H1 (cell line): ENCODE measurements around the gene MYRIP. TPM values are rescaled to one million over a fixed set of nuclear protein-coding genes. Genes with fewer than 3 reads are reported as not detected.

Experiments
- CTCF ChIA-PET: fragments of 300-600 bp; sonication (Branson Sonifier 250); formaldehyde crosslinking; loops from one replicate; lab custom pipeline; 2021; ENCODE audit not compliant: partially characterized antibody; lab: Charles Lee
- POLR2A ChIA-PET: fragments of 300-600 bp; sonication (Branson Sonifier 250); formaldehyde crosslinking; loops from one replicate; lab custom pipeline; 2021; ENCODE audit warnings: inconsistent platforms; ENCODE audit not compliant: partially characterized antibody; lab: Charles Lee
- DNase-seq, 2 experiments: peaks; one replicate each; pipeline versions ENCODE4 v3.0.0 to v3.0.0-alpha.2; 2010 to 2022; ENCODE audit warnings: low spot score in 2 of 2, low read depth in 1 of 2, mixed read lengths in 1 of 2
- FAIRE-seq: peaks from 2 replicates; lab custom pipeline; 2011; peaks lifted over from hg19 to GRCh38; lab: Jason Lieb, UNC
- H2AFZ ChIP-seq: 2 replicates; pipeline ENCODE4 v1.8.1; 2012; ENCODE audit warnings: low read length, inconsistent platforms
- H2AK5ac ChIP-seq: 2 replicates; pipeline ENCODE4 v1.6.1; 2013; ENCODE audit warnings: low read depth, low read length
- H2BK120ac ChIP-seq: replicated peaks from 2 replicates; pipeline ENCODE3; 2013; ENCODE audit warnings: low read depth, low read length, inconsistent platforms
- H2BK12ac ChIP-seq: 2 replicates; pipeline ENCODE4 v1.6.1; 2013; ENCODE audit warnings: low read depth, low read length
- H2BK15ac ChIP-seq: 2 replicates; pipeline ENCODE4 v1.6.1; 2013; ENCODE audit warnings: low read length
- H2BK20ac ChIP-seq: 2 replicates; pipeline ENCODE4 v1.6.1; 2013; ENCODE audit warnings: low read length
- H2BK5ac ChIP-seq: 2 replicates; pipeline ENCODE4 v1.6.1; 2013; ENCODE audit warnings: low read depth, low read length
- H3K14ac ChIP-seq: 2 replicates; pipeline ENCODE4 v1.6.1; 2013; ENCODE audit warnings: inconsistent platforms; ENCODE audit not compliant: insufficient read length
- H3K18ac ChIP-seq: 2 replicates; pipeline ENCODE4 v1.6.1; 2013; ENCODE audit warnings: low read length; ENCODE audit errors: extremely low read depth
- H3K23ac ChIP-seq: 2 replicates; pipeline ENCODE4 v1.6.1; 2013; ENCODE audit warnings: inconsistent platforms; ENCODE audit not compliant: insufficient read length
- H3K23me2 ChIP-seq: 2 replicates; pipeline ENCODE4 v1.6.1; 2013; ENCODE audit warnings: low read depth, low read length
- H3K27ac ChIP-seq: 2 replicates; pipeline ENCODE4 v1.6.1; 2011; ENCODE audit warnings: low read depth, low read length, inconsistent platforms
- H3K27me3 ChIP-seq, 4 experiments: replicated peaks in 1 of 4; 1 replicate in 1 of 4; 2 replicates in 3 of 4; pipeline versions ENCODE4 v1.6.1 to v1.8.1; 2011 to 2013; ENCODE audit warnings: low read length in 3 of 4, mild to moderate bottlenecking in 3 of 4, inconsistent platforms in 2 of 4, mixed read lengths in 2 of 4, moderate library complexity in 1 of 4; ENCODE audit not compliant: control insufficient read depth in 3 of 4, insufficient read depth in 3 of 4; ENCODE audit errors: extremely low read depth in 1 of 4
- H3K36me3 ChIP-seq, 4 experiments: 2 replicates each; pipeline versions ENCODE4 v1.6.1 to v1.8.1; 2011 to 2013; ENCODE audit warnings: mild to moderate bottlenecking in 4 of 4, low read length in 3 of 4, moderate library complexity in 2 of 4, control low read depth in 1 of 4, inconsistent platforms in 1 of 4; ENCODE audit not compliant: insufficient read depth in 4 of 4, control insufficient read depth in 2 of 4
- H3K4ac ChIP-seq: replicated peaks from 2 replicates; pipeline ENCODE3; 2013; ENCODE audit warnings: low read length, low read depth, mixed read lengths, inconsistent platforms; ENCODE audit not compliant: insufficient read length
- H3K4me1 ChIP-seq, 4 experiments: replicated peaks in 1 of 4; 1 replicate in 1 of 4; 2 replicates in 3 of 4; pipeline versions ENCODE4 v1.6.1 to v1.8.1; 2011 to 2013; ENCODE audit warnings: low read length in 3 of 4, inconsistent platforms in 2 of 4, mixed read lengths in 1 of 4; ENCODE audit not compliant: insufficient read depth in 4 of 4, control insufficient read depth in 3 of 4
- H3K4me2 ChIP-seq, 2 experiments: 2 replicates each; pipeline versions ENCODE4 v1.6.1 to v1.8.1; 2011 to 2013; ENCODE audit warnings: low read depth in 2 of 2, low read length in 2 of 2, control low read depth in 1 of 2, inconsistent platforms in 1 of 2, mild to moderate bottlenecking in 1 of 2; ENCODE audit not compliant: insufficient read depth in 1 of 2
- H3K4me3 ChIP-seq, 4 experiments: fragments of 200-600, 300-600 bp in 1 of 4; sonication (generic), shearing (Covaris generic), sonication (Bioruptor Twin) in 1 of 4; 2 replicates each; pipeline versions ENCODE4 v1.5.1 to v1.8.1; 2011 to 2016; ENCODE audit warnings: low read length in 4 of 4, low read depth in 3 of 4, control low read depth in 2 of 4, inconsistent platforms in 2 of 4, mild to moderate bottlenecking in 2 of 4, mixed read lengths in 1 of 4, moderate library complexity in 1 of 4; ENCODE audit not compliant: insufficient read depth in 2 of 4; ENCODE audit errors: extremely low read depth in 1 of 4
- H3K56ac ChIP-seq: replicated peaks from 2 replicates; pipeline ENCODE3; 2013; ENCODE audit warnings: low read depth, mild to moderate bottlenecking, mixed read lengths, low read length, inconsistent platforms; ENCODE audit not compliant: insufficient read length
- H3K79me1 ChIP-seq: 2 replicates; pipeline ENCODE4 v1.6.1; 2013; ENCODE audit warnings: low read depth, low read length, control low read depth
- H3K79me2 ChIP-seq, 2 experiments: 2 replicates each; pipeline versions ENCODE4 v1.6.1 to v1.8.1; 2012 to 2013; ENCODE audit warnings: low read length in 2 of 2, mild to moderate bottlenecking in 2 of 2, inconsistent platforms in 1 of 2; ENCODE audit not compliant: insufficient read depth in 2 of 2, control insufficient read depth in 1 of 2
- H3K9ac ChIP-seq, 4 experiments: replicated peaks in 1 of 4; 1 replicate in 1 of 4; 2 replicates in 3 of 4; pipeline versions ENCODE4 v1.6.1 to v1.8.1; 2011 to 2013; ENCODE audit warnings: low read depth in 3 of 4, low read length in 3 of 4, control low read depth in 2 of 4, mild to moderate bottlenecking in 2 of 4, moderate library complexity in 2 of 4, inconsistent platforms in 1 of 4; ENCODE audit errors: extremely low read depth in 1 of 4
- H3K9me3 ChIP-seq, 2 experiments: 2 replicates each; pipeline versions ENCODE4 v1.6.1 to v1.8.1; 2012 to 2013; ENCODE audit warnings: mild to moderate bottlenecking in 2 of 2, moderate library complexity in 2 of 2, control low read depth in 1 of 2, inconsistent platforms in 1 of 2, low read depth in 1 of 2, low read length in 1 of 2, mixed read lengths in 1 of 2; ENCODE audit not compliant: insufficient read depth in 2 of 2
- H4K20me1 ChIP-seq, 2 experiments: replicated peaks in 1 of 2; 2 replicates each; pipeline versions ENCODE3 to v1.8.1; 2011 to 2013; ENCODE audit warnings: inconsistent platforms in 2 of 2, low read length in 2 of 2, mild to moderate bottlenecking in 1 of 2; ENCODE audit not compliant: insufficient read depth in 2 of 2, control insufficient read depth in 1 of 2
- H4K5ac ChIP-seq: 2 replicates; pipeline ENCODE4 v1.6.1; 2013; ENCODE audit warnings: low read length, low read depth, mixed read lengths, inconsistent platforms; ENCODE audit not compliant: insufficient read length
- H4K8ac ChIP-seq: 2 replicates; pipeline ENCODE4 v1.8.0; 2013; ENCODE audit warnings: mild to moderate bottlenecking, moderate library complexity, low read length, inconsistent platforms; ENCODE audit not compliant: insufficient read depth; ENCODE audit errors: extremely low read depth
- H4K91ac ChIP-seq: replicated peaks from 2 replicates; pipeline ENCODE3; 2013; ENCODE audit warnings: low read length, mixed read lengths, inconsistent platforms; ENCODE audit not compliant: insufficient read length
- EZH2 ChIP-seq: fragments of 200-600 bp; sonication (generic); IDR thresholded peaks from 2 replicates; pipeline ENCODE4 v1.7.1; 2012; ENCODE audit warnings: low read depth, mild to moderate bottlenecking, moderate library complexity, low read length, inconsistent platforms; ENCODE audit not compliant: severe bottlenecking
- POLR2A ChIP-seq, 2 experiments: IDR thresholded peaks; 1 replicate in 1 of 2; 2 replicates in 1 of 2; pipeline ENCODE4 v1.6.1; 2011; ENCODE audit warnings: low read depth in 2 of 2, low read length in 2 of 2, mild to moderate bottlenecking in 2 of 2; ENCODE audit errors: control extremely low read depth in 1 of 2
- RXRA ChIP-seq: IDR thresholded peaks from 2 replicates; pipeline ENCODE4 v1.6.1; 2011; ENCODE audit warnings: low read depth, mild to moderate bottlenecking, low read length, moderate library complexity; ENCODE audit not compliant: insufficient read depth
- TEAD4 ChIP-seq: IDR thresholded peaks from 2 replicates; pipeline ENCODE4 v1.6.1; 2012; ENCODE audit warnings: low read depth, low read length, inconsistent platforms, mixed read lengths
- WGBS, 2 experiments: shearing (Covaris generic) in 1 of 2; methylation state at CpG; one replicate each; pipeline versions ENCODE4 v1.1.6 to v1.1.7; 2013 to 2015; ENCODE audit warnings: low lambda C conversion rate in 2 of 2, mixed read lengths in 2 of 2, inconsistent platforms in 1 of 2, low coverage in 1 of 2, missing lambda C conversion rate in 1 of 2; ENCODE audit not compliant: insufficient replicate concordance in 2 of 2, insufficient coverage in 1 of 2, insufficient read length in 1 of 2; ENCODE audit errors: extremely low coverage in 1 of 2, missing lambda C conversion rate in 1 of 2; 5-methylcytosine and 5-hydroxymethylcytosine counted together
- polyA plus RNA-seq, 7 experiments: library from polyadenylated mRNA; depleted of rRNA in 3 of 7; stranded (reverse) in 5 of 7; unstranded in 2 of 7; fragments of >200 nt in 5 of 7; fragments of 200-250 nt in 2 of 7; gene quantifications; 1 replicate in 5 of 7; 2 replicates in 1 of 7; 4 replicates in 1 of 7; pipeline versions ENCODE4 v1.2.1 to v1.2.3, GENCODE V29; 2011 to 2013; ENCODE audit warnings: missing spikeins in 2 of 7, mixed read lengths in 2 of 7
- total RNA-seq: library from RNA; stranded (reverse); fragmentation: NEBNext Ultra II Directional; extraction: Animal tissue kit (Norgen Biotek cat#: 25700); gene quantifications from 2 replicates; pipeline ENCODE4 v1.2.1, GENCODE V29; 2021

The MYRIP gene
- total and polyA plus RNA-seq, 2 of the 8 experiments (the other 6 are each of a cell fraction or from before 2014, with no cell fraction given), result 0.54 to 4.3 TPM

DNA sequence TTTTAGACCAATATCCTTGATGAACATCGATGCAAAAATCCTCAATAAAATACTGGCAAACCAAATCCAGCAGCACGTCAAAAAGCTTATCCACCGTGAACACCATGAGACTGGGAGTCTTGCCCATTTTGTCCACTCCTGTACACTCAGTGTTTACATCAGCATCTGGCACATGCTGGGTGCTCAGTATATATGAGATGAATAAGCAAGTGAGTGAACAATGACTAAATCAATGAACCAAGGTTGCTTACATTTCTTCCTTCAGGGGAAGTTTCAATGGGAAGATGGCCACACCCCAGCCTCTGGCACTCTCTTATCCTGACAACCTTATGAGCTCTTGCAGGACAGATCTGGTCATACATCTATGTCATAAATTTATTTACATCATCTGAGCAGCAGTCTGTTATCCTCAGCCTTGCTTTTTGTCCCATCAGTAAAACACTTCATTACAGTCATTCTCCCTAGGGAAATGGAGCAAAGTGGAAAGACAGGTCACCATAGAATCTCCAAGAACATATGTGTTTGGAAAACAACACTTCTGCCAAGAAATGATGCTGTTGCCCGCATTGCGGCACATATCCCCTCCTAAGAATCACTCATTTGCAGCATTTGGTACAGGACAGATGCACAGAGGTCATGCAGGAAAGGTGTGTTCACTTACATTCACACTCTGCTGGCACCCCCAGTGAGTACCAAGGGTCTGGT is 328.3 kb downstream of the MYRIP start:
- H2BK15ac ChIP-seq, result no peak overlapping the region
- H3K79me1 ChIP-seq, result no peaks in the 10 kb centered on the region
- H3K27ac ChIP-seq, result no peak overlapping the region
- WGBS, 2 experiments, result 93% methylated on average over 5 of the region's 5 CpGs; no CpG with 5 or more reads in 1 of the 2 experiments
- no peak overlapping the region for H2AK5ac ChIP-seq
- H3K4me1 ChIP-seq, result no peaks in the 10 kb centered on the region
- H3K56ac ChIP-seq, result no peak overlapping the region
- DNase-seq (no peak), FAIRE-seq (no peak)
- H3K36me3 ChIP-seq, result no peaks in the 10 kb centered on the region
- H3K9me3 ChIP-seq, result peaks cover 14% of the 10 kb centered on the region in 2 experiments
- TF ChIP-seq RXRA, result no peak
- TF ChIP-seq EZH2, result no peak
- TF ChIP-seq TEAD4, result no peak
- TF ChIP-seq POLR2A (IDR thresholded peaks at IDR 0.05; ENCODE audit: control extremely low read depth in 1 of 2, low read depth in 2 of 2, low read length in 2 of 2), result no peak
- no peak overlapping the region for H3K4me3 ChIP-seq
- H2AFZ ChIP-seq, result no peak overlapping the region
- no peak overlapping the region for H3K18ac ChIP-seq
- ChIA-PET POLR2A (no interaction called here), CTCF (interaction anchor here (0.8 to 1.4 kb wide), 4 partner anchors 14 to 28 kb away, joined by 3 to 7 read pairs (median 4); no protein-coding TSS in a partner anchor)
- H3K79me2 ChIP-seq, result no peaks in the 10 kb centered on the region
- no peak overlapping the region for H3K14ac ChIP-seq
- no peak overlapping the region for H4K8ac ChIP-seq
- no peak overlapping the region for H3K9ac ChIP-seq
- H3K4ac ChIP-seq, result no peak overlapping the region
- no peaks in the 10 kb centered on the region for H3K27me3 ChIP-seq
- H2BK12ac ChIP-seq, result no peak overlapping the region
- H2BK5ac ChIP-seq, result no peak overlapping the region
- no peaks in the 10 kb centered on the region for H3K23me2 ChIP-seq
- no peak overlapping the region for H3K23ac ChIP-seq
- H3K4me2 ChIP-seq, result no peak overlapping the region
- no peak overlapping the region for H4K91ac ChIP-seq
- H2BK120ac ChIP-seq, result no peak overlapping the region
- no peak overlapping the region for H4K5ac ChIP-seq
- no peaks in the 10 kb centered on the region for H4K20me1 ChIP-seq
- no peak overlapping the region for H2BK20ac ChIP-seq
